GM19397 (cell line): ENCODE data around the gene CASZ1.

ENCODE experiments used
- ATAC-seq: cut with Tn5 transposase; IDR thresholded peaks from one replicate; pipeline ENCODE4 v1.9.1; 2021; ENCODE audit warnings: mild to moderate bottlenecking, moderate library complexity; ENCODE audit not compliant: unreplicated experiment

The CASZ1 gene

DNA sequence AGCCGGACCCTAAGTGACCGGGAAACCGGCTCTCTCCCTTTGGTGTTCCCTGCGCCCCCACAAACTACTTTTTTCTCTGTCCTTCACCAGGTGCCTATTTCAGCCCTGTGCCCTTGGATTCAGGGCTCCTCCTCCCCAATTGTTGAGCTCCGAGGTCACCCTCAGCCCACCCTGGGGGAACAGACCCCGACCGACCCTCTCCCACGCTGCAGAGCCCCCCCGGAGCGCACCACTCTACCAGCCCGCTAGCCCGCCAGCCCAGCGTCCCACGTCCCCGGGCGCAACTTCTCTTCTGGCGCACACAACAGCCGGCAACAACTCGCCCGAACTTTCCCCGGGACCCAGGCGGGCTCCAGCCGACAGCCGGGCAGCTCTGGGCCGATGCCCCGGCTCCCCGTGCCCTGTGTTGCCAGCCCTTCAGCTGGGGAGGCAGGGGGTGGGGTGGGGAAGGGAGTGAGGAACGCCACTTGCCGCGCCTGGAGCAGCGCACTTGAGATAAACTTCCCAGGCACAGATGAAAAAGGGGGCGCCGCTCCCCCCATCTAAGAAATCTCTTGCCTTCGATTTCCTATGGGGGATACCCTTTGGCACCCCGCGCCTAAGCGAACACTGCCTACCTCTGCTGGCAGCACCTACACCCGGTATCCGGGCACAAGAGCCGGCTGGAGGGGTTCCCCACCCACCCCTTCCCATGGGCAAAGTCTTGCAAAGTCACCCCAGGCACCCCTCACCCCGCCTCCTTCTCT is 997 bp downstream of the CASZ1 start:
- ATAC-seq, result no peak

DNA sequence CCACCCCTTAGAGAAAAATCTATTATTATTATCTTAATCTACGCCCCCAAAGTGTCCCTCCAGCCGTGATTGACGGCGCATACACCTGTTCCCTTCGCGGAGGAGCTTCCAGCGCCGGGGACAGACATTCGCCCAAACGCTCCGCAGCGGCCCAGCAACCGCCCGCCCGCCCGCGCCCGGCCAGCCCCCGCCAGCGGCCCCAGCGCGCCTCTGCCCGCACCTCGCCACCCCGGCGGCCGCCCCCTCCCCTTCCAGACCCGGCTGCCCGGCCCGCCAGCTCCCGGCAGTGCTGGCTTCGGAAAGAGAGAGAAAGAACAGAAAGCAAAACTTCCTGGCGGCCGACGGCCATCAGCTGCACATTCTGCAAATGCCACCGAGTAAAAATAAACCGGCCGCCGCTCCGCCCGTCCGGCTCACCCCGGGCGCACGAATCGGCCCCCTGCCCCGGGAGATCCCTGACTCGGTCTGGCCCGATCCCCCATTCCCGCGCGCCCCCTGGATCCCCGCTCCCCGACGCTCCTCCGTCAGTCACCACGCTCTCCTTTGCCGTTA is 1.6 kb downstream of the CASZ1 start:
- ATAC-seq, result no peak

DNA sequence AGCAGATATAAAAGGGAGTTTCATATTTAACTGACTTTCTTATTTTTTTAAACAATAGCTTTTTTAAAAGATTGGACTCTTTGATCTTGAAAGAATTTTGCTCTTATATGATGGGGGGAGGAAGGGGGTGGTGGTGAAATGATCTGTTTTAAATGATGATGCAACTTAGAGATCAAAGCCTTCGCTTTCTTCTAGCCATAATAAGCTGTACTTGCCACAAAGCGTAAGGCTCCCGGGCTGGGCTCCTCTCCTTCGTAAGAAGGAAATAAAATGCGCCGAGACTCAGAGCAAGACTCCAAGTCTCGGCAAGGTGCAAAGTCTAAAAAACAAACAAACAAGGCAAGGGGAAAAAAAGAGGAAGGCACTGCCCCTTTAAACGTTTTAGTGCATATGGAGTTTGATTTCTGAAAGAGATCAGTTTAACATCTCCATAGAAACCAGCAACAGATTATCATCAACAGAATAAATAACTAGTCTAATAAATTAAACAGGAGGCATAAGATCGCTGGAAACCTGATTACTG is 3.3 kb downstream of the CASZ1 start:
- ATAC-seq, result no peak

DNA sequence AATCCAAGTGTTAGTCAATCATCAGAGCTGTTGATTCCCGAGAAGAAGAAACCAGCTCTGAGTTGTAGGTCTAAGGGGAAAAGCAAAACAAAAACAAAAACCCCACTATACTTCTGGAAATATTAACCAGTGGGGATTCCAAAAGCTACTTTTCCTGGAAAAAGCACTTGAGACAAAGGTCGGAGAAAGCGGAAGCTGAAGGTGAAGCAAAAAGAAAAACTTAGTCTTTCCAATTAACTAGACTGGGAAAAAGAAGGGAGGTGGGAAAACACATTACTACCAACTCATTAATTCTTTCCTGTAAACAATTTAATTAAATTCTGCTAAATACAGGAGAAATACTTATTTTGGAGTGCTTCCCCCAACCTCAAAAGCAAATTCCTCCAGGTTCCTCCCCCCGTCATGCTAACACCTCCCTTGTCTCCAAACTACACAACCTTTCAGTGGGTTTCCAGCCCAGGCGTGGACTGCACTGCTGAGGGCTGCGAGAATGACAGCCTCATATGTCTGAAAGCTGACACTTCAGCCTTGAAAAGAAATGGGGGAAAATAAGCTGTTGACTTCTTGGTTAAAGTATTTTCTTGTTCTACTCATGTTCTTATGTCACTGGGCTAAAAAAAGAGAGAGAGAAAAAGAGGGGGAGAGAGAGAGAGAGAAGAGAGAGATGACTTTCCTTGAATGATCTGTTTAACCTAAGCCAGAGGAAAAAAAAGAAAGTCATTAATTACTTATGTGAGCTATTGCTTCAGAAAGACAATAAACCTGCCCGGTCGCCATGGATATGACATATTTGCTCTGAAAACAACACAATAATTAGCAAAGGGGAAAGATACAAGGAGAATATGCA is 5.1 kb downstream of the CASZ1 start:
- no peak for ATAC-seq

DNA sequence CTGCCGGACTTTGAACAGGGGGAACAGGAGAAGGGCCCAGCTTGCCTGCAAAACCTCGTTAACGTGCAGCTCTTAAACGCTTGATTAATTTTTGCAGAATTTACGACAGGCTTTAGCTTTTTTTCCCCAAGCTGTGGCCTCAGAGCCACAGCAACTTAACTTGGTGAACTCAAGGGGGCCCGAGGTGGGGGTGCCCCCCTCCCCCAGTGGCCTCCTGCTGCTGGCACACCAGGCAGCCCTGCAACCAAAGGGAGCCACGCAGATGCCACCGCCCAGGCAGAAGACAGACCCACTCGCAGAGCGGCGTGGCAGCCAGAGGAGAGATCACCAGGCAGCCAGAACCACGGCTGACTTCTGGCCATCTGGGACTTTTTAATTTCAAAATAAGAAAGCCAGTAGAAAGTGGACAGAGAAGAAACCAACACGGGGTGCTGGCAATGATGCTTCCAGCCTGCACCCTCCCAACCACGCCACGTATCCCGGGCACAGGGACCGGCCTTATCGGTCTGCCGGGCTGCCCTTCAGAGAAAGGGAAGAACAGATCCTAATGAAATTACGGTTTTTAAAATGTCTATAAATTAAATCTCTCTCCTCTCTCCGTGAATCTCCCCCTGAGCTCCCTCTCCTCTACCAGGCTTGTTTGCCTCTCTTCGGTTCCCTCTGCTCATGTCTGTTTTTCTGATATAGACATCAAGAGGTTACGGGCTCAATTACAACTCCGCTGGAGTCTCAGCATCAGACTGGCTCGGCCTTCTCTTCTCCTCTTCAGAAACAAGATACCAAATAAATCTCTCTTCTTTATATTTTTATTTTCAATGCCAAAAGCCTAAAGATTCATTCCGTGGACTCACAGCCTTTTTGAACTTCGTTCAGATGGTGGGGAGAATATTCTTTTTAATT is 6.4 kb downstream of the CASZ1 start:
- ATAC-seq, result no peak

DNA sequence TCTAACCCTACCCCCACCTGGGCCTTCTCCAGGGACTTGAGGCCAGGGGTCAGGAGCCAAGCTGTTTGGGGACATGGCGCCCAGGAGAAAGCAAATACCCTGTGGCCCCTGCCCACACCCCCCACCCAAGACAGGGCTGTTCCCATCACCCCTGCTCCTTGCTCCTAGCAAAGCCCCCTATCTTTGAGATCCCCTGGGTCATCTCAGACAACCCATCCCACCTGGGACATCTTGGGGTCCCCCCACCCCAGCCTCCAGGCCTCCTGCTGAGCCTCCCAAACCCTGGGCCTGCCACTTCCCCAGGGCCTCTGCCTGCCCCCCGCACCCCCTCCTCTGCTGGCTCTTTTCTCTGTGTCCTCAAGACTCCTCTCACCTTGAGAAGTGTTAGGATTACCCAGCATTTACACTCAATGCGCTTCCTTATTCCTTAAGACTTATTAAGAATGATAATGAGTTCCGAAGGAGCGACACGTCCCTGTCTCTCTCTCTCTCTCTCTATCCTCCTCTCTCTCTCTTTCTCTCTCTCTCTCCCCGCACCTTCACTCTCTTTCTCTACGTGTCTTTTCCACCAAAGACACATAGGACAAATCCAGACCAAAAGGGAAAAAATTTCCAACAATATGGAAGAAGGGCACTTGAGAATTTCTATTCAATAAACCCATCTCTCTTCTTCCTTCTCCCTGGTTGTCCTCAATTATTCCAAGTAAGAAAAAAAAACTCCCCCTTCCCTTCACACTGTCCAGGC is 7.2 kb downstream of the CASZ1 start:
- no peak for ATAC-seq

DNA sequence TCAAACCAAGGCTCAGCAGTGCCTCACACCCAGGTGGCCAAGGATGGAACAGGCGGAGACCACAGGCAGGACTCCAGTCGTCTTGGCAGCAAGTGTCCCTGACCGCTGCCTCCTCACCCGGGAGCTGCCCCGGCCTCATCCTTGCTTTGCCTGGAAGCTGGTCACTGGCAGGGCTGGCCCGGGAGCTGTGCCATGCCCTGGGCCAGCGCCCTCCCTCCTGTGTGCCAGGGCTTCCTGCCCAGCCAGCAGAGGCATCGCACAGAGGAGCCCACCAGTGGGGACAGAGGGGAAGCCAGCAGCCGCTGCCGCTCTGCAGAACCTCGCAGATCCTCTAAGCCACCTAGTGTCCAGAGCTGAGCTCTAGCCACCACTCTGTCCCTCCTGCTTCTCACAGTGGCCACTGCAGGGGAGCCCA is 7.8 kb downstream of the CASZ1 start:
- no peak for ATAC-seq

DNA sequence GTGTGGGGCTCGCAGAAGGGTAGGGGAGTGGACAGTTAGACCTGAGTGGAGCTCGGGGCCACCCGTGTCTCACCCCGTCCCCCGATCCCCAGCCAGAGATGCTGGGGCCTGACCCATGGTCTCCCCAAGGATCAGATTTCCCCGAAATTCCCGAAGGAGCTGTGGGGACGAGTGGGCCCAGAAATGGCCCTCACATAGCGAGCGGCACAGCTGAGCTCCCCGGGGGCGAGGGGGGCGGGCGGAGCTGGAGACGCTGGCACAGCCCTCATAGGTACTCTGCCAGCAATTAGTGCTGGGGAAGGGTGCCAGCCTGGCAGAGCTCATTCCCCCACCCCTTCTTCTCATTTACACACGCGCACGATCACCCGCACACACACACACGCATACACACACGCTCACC is 9.2 kb downstream of the CASZ1 start:
- no peak for ATAC-seq

DNA sequence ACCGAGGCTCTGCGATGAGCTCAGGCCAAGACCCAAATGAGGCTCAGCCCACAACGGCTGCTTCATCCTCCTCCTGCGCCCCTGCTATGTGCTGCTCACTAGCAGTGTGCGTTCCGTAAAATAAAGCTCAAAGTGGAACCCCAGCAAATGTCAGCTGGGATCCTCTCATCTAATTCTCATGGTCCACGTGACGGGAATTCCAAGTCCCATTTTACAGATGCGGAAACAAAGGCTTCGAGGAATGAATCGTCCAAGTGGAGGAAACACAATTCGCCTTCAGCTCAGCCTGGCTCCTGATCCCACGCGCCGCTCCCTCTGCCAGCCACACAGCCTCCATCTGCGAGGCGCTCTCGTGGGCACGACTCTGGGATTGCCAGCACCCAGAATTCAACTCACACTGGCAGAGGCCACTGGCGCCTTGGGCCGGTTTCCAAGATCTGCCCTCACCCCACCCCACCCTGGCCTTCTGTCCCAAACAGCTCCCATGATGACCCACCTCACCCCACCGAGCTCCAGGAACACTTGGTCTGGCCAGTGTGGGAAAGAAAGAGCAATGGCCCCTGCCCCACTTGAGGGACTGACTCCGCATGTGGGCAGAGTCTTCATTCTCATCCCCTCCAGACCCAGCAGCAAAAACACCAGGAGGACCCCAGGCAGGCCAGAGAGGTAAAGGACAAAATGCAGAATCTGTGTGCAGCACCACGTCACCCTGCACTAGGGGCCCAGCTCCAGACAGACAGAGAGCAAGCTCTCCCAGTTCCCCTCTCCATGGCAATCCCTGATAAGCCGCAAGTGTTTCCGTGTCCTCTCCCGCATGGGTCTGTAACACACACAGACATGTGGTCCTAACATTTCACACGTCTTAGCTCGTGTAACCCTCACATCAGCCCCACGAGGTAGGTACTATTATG is 10.5 kb downstream of the CASZ1 start:
- ATAC-seq, result no peak

DNA sequence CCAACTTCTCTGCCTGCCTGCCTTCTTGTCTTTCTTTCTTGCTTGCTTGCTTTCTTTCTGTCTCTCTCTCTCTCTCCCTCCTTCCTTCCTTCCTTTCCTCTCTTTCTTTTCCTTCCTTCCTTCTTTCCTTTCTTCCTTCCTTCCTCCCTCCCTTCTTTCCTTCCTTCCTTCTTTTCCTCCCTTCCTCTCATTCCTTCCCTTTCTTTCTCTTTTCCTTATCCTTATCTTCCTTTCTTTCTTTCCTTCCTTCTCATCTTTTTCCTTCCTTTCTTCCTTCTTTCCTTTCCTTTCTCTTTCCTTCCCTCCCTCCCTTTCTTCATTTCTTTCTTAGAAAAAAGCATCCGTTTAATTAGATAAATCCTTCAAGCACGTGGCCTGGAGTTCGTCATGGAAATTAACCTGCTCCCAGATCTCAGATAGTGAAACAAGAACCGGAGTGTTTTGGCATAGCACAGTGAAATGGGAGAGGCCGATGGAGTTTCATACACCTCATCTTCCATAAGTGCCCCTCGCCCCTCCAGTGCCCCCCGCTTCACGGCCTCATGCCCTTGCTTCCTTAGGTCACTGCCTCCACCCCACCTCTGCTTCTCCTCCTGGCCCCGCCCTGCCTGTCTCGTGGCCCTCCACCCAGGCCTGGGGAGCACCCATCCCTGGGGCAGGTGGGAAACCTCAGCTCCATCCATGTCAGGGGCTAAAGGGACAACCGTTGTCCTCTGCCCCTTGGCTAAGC is 11.3 kb downstream of the CASZ1 start:
- no peak for ATAC-seq

DNA sequence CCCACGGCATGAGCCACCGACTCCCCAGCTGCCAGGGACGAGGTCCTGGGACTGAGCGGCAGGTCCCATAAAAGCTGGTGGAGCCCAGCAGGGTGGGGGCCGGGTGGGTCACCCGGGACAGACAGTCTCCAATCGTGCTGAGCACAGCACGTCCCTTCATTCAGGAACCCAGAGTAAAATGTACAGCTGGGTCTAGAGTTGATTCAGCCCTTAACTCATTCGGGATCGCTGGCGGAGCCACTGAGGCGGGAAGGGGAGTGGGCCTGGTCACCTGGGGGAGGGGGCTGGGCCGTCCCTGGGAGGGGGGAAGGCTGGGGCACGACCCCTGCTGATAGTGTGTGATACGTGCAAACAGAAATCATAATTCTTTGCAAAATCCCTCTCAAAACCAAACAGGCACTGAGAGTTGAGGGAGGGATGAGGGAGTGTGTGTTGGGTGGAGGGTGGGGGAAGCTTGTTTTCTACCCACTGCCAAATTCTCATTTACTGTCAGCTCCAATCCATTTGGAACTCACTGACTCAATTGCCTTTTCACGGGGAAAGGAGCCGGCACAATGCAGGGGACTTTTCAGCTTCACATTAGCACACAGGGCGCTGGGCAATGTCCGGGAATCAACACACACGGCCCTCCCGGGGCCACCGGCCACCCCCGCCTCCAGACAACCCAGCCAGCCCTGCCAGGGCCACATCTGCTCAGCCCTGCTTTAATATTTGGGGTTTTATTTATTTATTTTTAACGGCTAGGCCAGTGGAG is 13.8 kb downstream of the CASZ1 start:
- ATAC-seq, result no peak

DNA sequence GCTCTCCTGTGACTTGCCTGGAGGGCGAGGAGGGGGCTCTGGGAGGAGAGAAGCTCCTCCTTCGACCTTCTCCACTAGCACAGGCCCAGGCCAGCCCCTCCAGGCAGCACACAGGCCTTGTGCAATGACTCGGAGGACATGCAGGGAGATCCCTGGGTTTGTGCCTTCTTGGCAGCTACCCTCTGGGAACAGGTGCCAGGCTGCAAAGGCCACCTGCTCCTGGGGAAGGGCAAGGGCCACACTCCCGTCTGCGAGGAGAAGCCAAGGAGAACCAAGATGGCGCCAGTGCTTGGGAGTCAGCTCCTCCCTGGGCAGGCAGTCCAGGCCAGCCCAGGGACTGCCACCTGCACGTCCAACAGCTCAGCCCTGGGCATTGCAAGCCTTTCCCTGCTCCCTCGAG is 15.3 kb downstream of the CASZ1 start:
- no peak for ATAC-seq

DNA sequence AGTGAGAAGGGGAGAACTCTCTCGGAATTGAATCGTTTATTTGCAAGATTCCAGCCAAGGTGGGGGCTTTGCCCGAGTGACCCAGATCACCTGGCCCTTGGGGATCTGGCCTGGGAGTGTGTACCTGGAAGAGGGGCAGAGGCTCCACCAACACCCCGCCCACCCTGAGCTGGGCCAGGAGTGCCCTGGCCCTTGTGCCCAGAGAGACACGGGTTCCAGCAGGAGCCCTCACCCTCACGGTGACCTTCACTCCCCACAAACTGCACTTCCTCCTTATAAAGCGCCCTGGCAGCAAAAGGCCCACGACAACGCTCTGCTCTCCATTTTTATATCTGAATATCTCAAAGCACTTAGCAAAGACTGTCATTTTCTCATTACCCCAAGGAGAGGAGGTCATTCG is 16.6 kb downstream of the CASZ1 start:
- no peak for ATAC-seq

DNA sequence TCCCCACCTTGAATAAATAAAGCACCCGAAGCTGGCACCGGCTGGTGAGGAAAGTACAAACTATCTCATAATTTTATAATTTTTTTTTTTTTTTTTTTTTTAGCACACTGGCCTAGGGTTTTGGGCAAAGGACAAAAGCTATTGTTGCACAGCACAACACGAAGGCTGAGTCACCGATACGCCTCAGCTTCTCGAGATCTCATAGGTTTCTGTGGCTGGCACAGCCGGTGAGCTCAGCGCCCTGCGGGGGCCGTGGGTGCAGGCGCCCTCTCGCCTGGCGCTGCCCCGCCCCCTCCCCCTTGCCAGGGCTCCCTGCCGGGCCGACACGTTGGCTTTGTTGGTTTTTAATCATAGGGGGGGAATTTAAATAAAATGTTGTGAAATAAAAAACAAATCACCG is 17.2 kb downstream of the CASZ1 start:
- no peak for ATAC-seq

DNA sequence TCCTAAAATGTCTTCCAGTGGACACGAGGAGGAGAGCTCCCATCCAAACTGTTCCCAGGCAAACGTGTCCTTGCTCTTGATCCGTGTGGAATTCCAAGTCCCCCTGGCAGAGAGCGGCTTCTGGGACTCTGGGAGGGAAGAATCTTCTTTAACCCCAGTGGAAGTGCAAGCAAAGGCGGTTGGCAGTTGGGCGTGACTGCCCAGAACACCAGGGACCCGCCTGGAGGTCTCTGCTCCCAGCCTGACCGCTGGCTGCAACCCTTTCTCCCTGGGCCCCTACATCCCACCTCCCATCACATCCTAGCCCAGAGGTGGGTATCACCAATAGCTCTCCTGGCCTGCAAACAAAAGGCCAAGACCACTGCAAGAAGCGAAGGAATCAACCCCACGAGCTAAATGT is 17.8 kb downstream of the CASZ1 start:
- ATAC-seq, result no peak

DNA sequence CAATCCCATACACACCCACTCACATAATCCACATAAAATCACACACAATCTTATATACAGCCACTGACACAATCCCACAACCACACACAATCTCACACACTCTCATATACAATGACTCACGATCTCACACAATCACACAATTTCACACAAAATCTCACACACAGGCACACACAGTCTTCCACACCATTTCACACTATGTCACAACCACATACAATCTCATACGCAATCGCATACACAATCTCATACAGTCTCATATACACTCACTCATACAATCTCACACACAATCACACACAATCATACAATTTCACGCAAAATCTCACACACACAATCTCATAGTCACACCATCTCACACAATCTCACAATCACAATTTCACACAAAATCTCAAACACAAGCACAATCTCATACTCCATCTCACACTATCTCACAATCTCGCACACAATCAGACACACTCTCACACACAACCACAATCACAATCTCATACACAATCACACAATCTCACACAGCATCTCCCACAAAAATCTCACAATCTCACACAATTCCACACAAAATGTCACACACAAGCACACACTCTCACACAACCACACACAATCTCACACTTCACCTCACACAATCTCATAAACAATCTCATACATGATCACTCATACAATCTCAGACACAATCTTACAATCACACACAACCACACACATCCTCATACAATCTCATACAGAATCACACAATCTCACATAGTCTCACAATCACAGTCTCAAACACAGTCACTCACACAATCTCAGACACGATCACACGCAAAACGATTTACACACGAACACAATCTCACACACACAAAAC is 18.5 kb downstream of the CASZ1 start:
- no peak for ATAC-seq
